GM23248 (cell line): Measurements from ENCODE around the gene FBXW8.

Experiments used
- EZH2 ChIP-seq: fragments of 200-600 bp; sonication (generic); IDR thresholded peaks from 2 replicates; pipeline ENCODE4 v1.6.1; 2018; ENCODE audit warnings: antibody characterized with exemption, mild to moderate bottlenecking; ENCODE audit not compliant: insufficient read depth, poor library complexity, severe bottlenecking
- EZH2phosphoT487 ChIP-seq: fragments of 200-600 bp; sonication (generic); IDR thresholded peaks from 2 replicates; pipeline ENCODE4 v1.6.1; 2018; ENCODE audit warnings: antibody characterized with exemption, moderate library complexity, mild to moderate bottlenecking, low read depth; ENCODE audit not compliant: insufficient read depth

DNA sequence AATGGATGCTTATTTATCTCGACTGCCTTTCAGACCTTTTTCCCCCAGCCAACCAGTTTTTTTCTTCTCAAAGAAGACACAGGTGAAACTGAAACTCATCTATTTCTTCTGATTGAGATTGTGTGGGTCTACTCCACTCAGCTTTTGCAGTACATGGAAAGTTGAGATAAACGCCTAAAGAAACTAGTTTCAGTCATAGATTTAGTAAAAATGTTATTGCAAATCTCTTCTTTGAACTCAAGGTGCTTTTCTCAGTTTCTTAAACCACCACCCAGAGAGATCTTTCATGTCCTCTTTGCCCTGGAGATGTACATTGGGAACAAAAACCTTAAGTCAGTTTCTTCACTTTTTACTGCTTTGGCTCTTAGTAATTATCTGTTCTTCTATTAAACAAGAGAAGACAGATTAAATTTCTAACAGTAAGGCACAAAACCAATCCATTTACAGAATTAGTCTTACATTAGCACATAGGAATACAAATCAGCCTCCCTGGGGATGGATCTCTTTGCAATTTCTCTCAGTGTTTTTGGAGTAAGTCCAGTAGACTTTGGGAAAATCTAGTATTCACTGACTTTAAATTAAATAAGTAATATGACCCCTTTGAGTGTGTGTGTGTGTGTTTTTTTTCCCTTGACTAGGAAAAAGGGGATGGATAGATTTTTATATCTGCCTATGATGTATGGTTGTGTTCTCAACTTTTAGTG lies 11.6 kb downstream of the FBXW8 start:
- TF ChIP-seq EZH2: no peak
- TF ChIP-seq EZH2phosphoT487: no peak
